ENCODE measurements around the gene SPON1.

Gene SPON1

DNA sequence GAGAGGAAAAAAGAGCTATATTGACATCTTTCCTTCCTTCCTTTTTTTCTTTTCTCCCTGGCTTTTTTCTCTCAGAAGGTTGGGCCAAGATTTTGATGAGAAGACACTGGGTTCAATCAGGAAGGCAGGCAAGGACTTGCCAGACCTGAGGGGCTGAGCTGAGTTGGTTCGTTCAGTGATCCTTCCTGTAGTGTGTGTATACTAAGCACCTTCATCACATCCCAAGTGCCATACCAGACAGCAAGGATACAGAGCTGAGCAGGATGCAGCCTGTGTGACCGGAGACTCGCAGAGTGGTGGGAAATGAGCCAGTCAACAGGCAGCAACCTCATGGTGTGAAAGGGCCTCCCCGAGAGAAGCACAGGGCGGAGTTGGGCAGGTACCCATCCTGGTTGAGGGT lies 95.5 kb downstream of the SPON1 start:
- Histone ChIP-seq H3K27me3 (ENCODE audit: insufficient read depth, low read length, poor library complexity, severe bottlenecking) (no peaks in the 10 kb centered on the region), H3K79me2 (ENCODE audit: insufficient read depth, low read length) (no peaks in the 10 kb centered on the region), H3K36me3 (ENCODE audit: insufficient read depth, low read length) (no peaks in the 10 kb centered on the region), H3K4me2 (ENCODE audit: low read depth, low read length, poor library complexity, severe bottlenecking) (no peak overlapping the region), H4K20me1 (ENCODE audit: insufficient read depth, low read length, poor library complexity, severe bottlenecking) (no peaks in the 10 kb centered on the region), H3K4me1 (ENCODE audit: insufficient read depth, low read length, poor library complexity, severe bottlenecking) (peaks cover 20% of the 10 kb centered on the region), H3K9ac (ENCODE audit: low read depth, low read length, poor library complexity, severe bottlenecking) (no peak overlapping the region), H2AFZ (ENCODE audit: low read length) (no peak overlapping the region), H3K9me3 (ENCODE audit: insufficient read depth, low read depth, low read length) (no peaks in the 10 kb centered on the region), H3K4me3 (ENCODE audit: low read length, poor library complexity, severe bottlenecking) (no peak overlapping the region), H3K9me2 (replicated peaks; ENCODE audit: low read depth, low read length) (no peaks in the 10 kb centered on the region), H3F3A (ENCODE audit: low read depth) (no peaks in the 10 kb centered on the region)
- TF ChIP-seq, protein P1, sequence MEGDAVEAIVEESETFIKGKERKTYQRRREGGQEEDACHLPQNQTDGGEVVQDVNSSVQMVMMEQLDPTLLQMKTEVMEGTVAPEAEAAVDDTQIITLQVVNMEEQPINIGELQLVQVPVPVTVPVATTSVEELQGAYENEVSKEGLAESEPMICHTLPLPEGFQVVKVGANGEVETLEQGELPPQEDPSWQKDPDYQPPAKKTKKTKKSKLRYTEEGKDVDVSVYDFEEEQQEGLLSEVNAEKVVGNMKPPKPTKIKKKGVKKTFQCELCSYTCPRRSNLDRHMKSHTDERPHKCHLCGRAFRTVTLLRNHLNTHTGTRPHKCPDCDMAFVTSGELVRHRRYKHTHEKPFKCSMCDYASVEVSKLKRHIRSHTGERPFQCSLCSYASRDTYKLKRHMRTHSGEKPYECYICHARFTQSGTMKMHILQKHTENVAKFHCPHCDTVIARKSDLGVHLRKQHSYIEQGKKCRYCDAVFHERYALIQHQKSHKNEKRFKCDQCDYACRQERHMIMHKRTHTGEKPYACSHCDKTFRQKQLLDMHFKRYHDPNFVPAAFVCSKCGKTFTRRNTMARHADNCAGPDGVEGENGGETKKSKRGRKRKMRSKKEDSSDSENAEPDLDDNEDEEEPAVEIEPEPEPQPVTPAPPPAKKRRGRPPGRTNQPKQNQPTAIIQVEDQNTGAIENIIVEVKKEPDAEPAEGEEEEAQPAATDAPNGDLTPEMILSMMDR (conservative IDR thresholded peaks at IDR 0.05; ENCODE audit: low read length): no peak
- TF ChIP-seq EZH2phosphoT487 (IDR thresholded peaks at IDR 0.05; ENCODE audit: borderline replicate concordance): no peak

GRCh38 chr11:14059491-14059890 lies 97.0 kb downstream of the SPON1 start:
- H2AFZ ChIP-seq (ENCODE audit: low read length): no peak overlapping the region
- H3K27me3 ChIP-seq (ENCODE audit: insufficient read depth, low read length, poor library complexity, severe bottlenecking): no peaks in the 10 kb centered on the region
- peaks cover 17% of the 10 kb centered on the region for H3K4me1 ChIP-seq (ENCODE audit: insufficient read depth, low read length, poor library complexity, severe bottlenecking)
- no peaks in the 10 kb centered on the region for H3K9me2 ChIP-seq (replicated peaks; ENCODE audit: low read depth, low read length)
- no peaks in the 10 kb centered on the region for H3K36me3 ChIP-seq (ENCODE audit: insufficient read depth, low read length)
- no peak overlapping the region for H3K4me2 ChIP-seq (ENCODE audit: low read depth, low read length, poor library complexity, severe bottlenecking)
- H3K9ac ChIP-seq (ENCODE audit: low read depth, low read length, poor library complexity, severe bottlenecking): no peak overlapping the region
- no peaks in the 10 kb centered on the region for H3K79me2 ChIP-seq (ENCODE audit: insufficient read depth, low read length)
- no peaks in the 10 kb centered on the region for H4K20me1 ChIP-seq (ENCODE audit: insufficient read depth, low read length, poor library complexity, severe bottlenecking)
- no peaks in the 10 kb centered on the region for H3K9me3 ChIP-seq (ENCODE audit: insufficient read depth, low read depth, low read length)
- no peak overlapping the region for H3K4me3 ChIP-seq (ENCODE audit: low read length, poor library complexity, severe bottlenecking)
- TF ChIP-seq EZH2phosphoT487 (IDR thresholded peaks at IDR 0.05; ENCODE audit: borderline replicate concordance): no peak
- TF ChIP-seq, protein P1 (conservative IDR thresholded peaks at IDR 0.05; ENCODE audit: low read length): no peak
- no peaks in the 10 kb centered on the region for H3F3A ChIP-seq (ENCODE audit: low read depth)

DNA sequence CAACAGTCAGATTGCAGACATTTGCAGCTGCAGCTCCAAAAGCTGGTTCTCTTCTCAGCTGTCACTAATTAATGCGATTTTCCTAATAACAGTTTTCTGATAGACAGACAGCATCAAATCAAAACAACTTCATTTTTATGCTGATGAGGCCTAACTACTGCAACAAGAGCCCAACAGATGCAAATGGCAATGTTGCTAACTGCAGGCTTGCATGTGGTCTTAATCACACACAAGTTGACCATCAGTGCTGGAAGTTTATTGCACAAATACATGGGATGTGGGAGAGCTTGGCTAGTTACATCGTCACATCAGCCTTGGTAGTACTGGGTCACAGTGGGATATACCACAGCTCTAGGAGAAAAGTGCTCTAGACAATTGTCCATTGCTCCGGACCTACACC lies 99.2 kb downstream of the SPON1 start:
- TF ChIP-seq, protein P1 (conservative IDR thresholded peaks at IDR 0.05; ENCODE audit: low read length): no peak
- TF ChIP-seq EZH2phosphoT487 (IDR thresholded peaks at IDR 0.05; ENCODE audit: borderline replicate concordance): no peak
- no peaks in the 10 kb centered on the region for H3K9me2 ChIP-seq (replicated peaks; ENCODE audit: low read depth, low read length)
- no peaks in the 10 kb centered on the region for H3K4me1 ChIP-seq (ENCODE audit: insufficient read depth, low read length, poor library complexity, severe bottlenecking)
- no peaks in the 10 kb centered on the region for H3K27me3 ChIP-seq (ENCODE audit: insufficient read depth, low read length, poor library complexity, severe bottlenecking)
- no peaks in the 10 kb centered on the region for H3F3A ChIP-seq (ENCODE audit: low read depth)
- H3K36me3 ChIP-seq (ENCODE audit: insufficient read depth, low read length): no peaks in the 10 kb centered on the region
- H3K4me3 ChIP-seq (ENCODE audit: low read length, poor library complexity, severe bottlenecking): no peak overlapping the region
- no peaks in the 10 kb centered on the region for H3K9me3 ChIP-seq (ENCODE audit: insufficient read depth, low read depth, low read length)
- no peaks in the 10 kb centered on the region for H3K79me2 ChIP-seq (ENCODE audit: insufficient read depth, low read length)
- H2AFZ ChIP-seq (ENCODE audit: low read length): no peak overlapping the region
- H3K9ac ChIP-seq (ENCODE audit: low read depth, low read length, poor library complexity, severe bottlenecking): no peak overlapping the region
- H3K4me2 ChIP-seq (ENCODE audit: low read depth, low read length, poor library complexity, severe bottlenecking): no peak overlapping the region
- H4K20me1 ChIP-seq (ENCODE audit: insufficient read depth, low read length, poor library complexity, severe bottlenecking): no peaks in the 10 kb centered on the region

Data from Loucy (cell line).